Measurements from ENCODE around the gene PUM2. TPM values are rescaled to one million over a fixed set of nuclear protein-coding genes. Genes with fewer than 3 reads are reported as not detected.

PUM2 gene
- total RNA-seq, 6 experiments from 2014 or later = 60.3 to 69.0 (median 64.8) TPM

DNA sequence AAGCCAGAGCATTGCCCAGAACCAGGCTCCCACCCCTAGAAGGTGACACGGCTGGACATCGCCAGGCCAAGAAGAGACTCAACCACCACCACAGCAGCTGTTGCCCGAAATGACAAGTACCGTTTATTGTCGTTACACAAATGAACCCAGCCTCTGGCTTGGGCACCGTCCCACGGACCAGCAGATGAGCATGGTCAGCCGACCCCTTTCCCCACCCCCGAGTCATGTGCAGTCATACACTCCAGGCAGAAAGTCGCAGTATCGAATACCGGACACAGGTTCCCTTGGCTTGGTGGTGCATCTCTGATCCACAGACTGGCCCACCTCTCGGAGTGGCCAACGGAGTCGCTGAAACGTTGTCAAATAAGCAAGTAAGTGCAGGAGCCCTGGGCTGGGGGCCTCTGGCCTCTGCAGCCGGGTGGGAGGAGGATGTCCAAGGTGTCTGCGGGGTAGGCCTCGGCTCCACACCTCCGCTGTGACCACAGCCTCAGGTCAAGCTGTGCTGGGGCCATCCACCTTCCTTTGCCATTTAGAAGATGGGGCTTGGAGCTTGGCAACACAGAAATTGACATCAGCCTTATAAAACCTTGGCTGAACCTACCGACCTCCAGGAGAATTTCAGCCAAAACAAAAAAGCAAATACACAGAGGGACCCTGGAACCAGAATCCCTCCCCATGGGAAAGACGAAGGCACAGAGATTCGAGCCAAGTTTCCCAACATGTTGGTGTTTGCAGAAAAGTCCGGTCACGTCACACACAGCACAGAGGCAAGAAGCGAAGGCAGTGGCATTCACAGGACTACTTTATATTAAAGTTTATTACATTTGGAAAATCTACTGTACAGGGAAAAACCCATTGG, 149.7 kb downstream of the PUM2 start:
- H3K36me3 Mint-ChIP-seq (ENCODE audit: low read depth) = peaks cover 16% of the 10 kb centered on the region; the same call in 1 of the 2 replicates
- no peaks in the 10 kb centered on the region for H3K4me1 Mint-ChIP-seq (ENCODE audit: low read depth)
- no peak for DNase-seq
- peaks cover 2% of the 10 kb centered on the region; the same call in 1 of the 2 replicates for H3K27me3 Mint-ChIP-seq (ENCODE audit: insufficient read depth)
- H3K4me3 Mint-ChIP-seq = no peak overlapping the region
- H3K27ac Mint-ChIP-seq = no peak overlapping the region
- no peaks in the 10 kb centered on the region for H3K9me3 Mint-ChIP-seq
- TF ChIP-seq, protein P1, sequence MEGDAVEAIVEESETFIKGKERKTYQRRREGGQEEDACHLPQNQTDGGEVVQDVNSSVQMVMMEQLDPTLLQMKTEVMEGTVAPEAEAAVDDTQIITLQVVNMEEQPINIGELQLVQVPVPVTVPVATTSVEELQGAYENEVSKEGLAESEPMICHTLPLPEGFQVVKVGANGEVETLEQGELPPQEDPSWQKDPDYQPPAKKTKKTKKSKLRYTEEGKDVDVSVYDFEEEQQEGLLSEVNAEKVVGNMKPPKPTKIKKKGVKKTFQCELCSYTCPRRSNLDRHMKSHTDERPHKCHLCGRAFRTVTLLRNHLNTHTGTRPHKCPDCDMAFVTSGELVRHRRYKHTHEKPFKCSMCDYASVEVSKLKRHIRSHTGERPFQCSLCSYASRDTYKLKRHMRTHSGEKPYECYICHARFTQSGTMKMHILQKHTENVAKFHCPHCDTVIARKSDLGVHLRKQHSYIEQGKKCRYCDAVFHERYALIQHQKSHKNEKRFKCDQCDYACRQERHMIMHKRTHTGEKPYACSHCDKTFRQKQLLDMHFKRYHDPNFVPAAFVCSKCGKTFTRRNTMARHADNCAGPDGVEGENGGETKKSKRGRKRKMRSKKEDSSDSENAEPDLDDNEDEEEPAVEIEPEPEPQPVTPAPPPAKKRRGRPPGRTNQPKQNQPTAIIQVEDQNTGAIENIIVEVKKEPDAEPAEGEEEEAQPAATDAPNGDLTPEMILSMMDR (IDR thresholded peaks at IDR 0.05) = no peak

DNA sequence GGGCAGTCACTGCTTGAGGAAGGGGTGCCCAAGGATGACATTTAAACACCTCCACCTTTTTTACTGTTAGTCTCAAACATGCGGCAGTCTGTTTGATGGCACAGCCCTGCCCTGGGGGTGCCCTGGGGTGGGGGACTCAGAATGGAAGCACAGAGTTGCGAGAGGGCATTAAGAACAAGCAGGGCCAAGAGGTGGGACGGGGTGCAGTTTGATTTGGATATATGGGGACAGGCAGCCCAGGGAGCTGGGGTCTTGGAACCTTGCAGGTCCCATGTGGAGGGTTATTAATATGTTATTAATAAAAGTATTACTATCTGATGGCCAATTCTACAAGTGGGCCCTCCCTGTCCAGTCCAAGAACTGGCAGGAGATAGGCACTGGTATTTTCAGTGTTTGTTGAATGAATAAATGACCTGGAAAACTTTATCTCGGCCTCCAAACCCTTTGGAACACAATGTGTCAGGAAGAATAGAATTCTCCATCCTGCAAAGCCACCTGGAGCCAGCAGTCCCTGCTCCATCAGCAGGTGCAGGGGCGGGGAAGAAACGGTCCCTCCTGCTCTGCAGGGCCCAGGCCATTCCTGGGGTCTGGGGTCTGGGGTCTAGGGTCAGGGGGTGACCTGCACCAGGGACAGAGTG, 150.9 kb downstream of the PUM2 start:
- Mint-ChIP-seq H3K27ac (no peak overlapping the region), H3K4me3 (no peak overlapping the region), H3K27me3 (ENCODE audit: insufficient read depth) (peaks cover 2% of the 10 kb centered on the region; the same call in 1 of the 2 replicates), H3K4me1 (ENCODE audit: low read depth) (no peaks in the 10 kb centered on the region), H3K9me3 (no peaks in the 10 kb centered on the region), H3K36me3 (ENCODE audit: low read depth) (peaks cover 16% of the 10 kb centered on the region; the same call in 1 of the 2 replicates)
- DNase-seq = no peak
- TF ChIP-seq, protein P1 (IDR thresholded peaks at IDR 0.05) = no peak

DNA sequence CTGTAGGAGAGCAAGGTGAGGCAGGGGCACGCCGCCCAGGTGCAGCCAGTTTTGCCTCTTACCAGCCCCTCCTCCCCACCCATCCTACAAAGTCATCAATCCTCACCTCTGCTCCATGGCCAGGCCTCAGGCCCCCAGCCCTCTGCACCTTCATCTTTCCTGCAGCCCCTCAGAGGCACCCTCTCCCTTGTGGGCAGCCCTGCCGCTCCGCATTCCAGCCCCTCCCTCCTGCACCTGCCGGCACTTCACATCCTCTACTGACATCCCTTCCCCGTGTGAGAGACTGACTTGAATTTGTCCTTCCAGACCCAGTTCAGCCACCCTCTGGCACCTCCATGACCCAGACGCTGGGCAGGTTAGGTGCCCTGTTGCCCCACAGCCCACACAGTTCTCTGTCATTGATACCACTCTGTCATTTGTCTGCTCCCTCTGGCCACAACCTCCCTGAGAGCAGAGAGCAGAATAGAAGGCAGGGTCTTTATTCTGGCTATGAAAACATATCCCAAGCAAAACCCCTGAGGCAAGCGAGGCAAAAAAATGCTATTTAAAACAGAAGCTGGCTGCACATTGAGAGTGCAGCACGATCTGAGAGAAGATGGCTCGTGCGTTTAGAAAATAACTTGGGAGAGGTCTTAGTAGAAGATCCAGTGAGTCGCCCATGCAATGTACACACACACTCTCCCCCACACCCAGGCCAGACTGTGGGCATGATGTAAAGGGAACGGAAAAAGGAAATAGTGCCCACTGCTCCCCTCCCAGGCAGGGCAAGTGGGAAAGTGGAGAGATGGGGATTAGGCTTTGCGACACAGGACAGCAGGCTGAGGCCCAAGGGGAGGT, 151.6 kb downstream of the PUM2 start:
- Mint-ChIP-seq H3K36me3 (ENCODE audit: low read depth) (peaks cover 16% of the 10 kb centered on the region; the same call in 1 of the 2 replicates), H3K4me1 (ENCODE audit: low read depth) (no peaks in the 10 kb centered on the region), H3K9me3 (no peaks in the 10 kb centered on the region), H3K27me3 (ENCODE audit: insufficient read depth) (peaks cover 2% of the 10 kb centered on the region; the same call in 1 of the 2 replicates), H3K27ac (no peak overlapping the region), H3K4me3 (no peak overlapping the region)
- TF ChIP-seq, protein P1 (IDR thresholded peaks at IDR 0.05) = no peak
- no peak for DNase-seq

Other genes starting within 250 kb of the PUM2 start
- gene SDC1, start 125.7 kb downstream of the PUM2 start, total RNA-seq (2021; fragmentation: NEBNext Ultra II Directional; extraction: Animal tissue kit (Norgen Biotek cat#: 25700)) = 100 to 1,000 TPM in 5 of 6 experiments, 10 to 100 TPM in 1; 92.1 to 141 (median 133) TPM
- gene RHOB, start 96.2 kb upstream of the PUM2 start, total RNA-seq (2021; fragmentation: NEBNext Ultra II Directional; extraction: Animal tissue kit (Norgen Biotek cat#: 25700)) = 100 to 1,000 TPM; 128 to 146 (median 133) TPM